CD4-positive, alpha-beta T cell treated with Interleukin-6 at 100 ng/mL for 8 hours (primary cell): Measurements from ENCODE around the gene NINJ2.
A peak's percentile ranks its signal among the peaks of the same experiment; 100 is the strongest.
"Not testable (repeated sequence)": the region's sequence is repeated elsewhere in the genome, so short reads cannot be mapped to it uniquely, and the experiment has no call there.

Experiments
- DNase-seq: peaks from one replicate; pipeline ENCODE4 v3.0.0-alpha.2; 2020; ENCODE audit warnings: mixed read lengths, low spot score

Gene NINJ2

GRCh38 chr12:663293-663871 is at the start of gene NINJ2:
Gene NINJ2, minus strand, starts transcription at chr12:663445. Its CDS starts 85 bp downstream, at chr12:663360.
- DNase-seq = no peak

- DNase-seq = no peak
These were observed 49.1 kb upstream of the NINJ2 start for GRCh38 chr12:712172-712863.

GRCh38 chr12:709455-710020 is 46.3 kb upstream of the NINJ2 start:
- DNase-seq = no peak

GRCh38 chr12:708084-708483 is 44.8 kb upstream of the NINJ2 start:
- not testable (repeated sequence) for DNase-seq

- no peak for DNase-seq
These were observed 41.4 kb upstream of the NINJ2 start for GRCh38 chr12:704516-705242.

GRCh38 chr12:701896-702539 is 38.8 kb upstream of the NINJ2 start:
- no peak for DNase-seq

- DNase-seq = no peak
These were observed 36.8 kb upstream of the NINJ2 start for GRCh38 chr12:700016-700415.

GRCh38 chr12:698222-698621 is 35.0 kb upstream of the NINJ2 start:
- DNase-seq = not testable (repeated sequence)

- peak; percentile 26 for DNase-seq
These were observed 34.2 kb upstream of the NINJ2 start for GRCh38 chr12:697481-697880.

- DNase-seq = no peak
These were observed 31.7 kb upstream of the NINJ2 start for GRCh38 chr12:694734-695503.

- DNase-seq = no peak
These were observed 30.8 kb upstream of the NINJ2 start for GRCh38 chr12:693934-694533.

GRCh38 chr12:692274-692673 is 29.0 kb upstream of the NINJ2 start:
- DNase-seq = no peak

- DNase-seq = no peak
These were observed 27.2 kb upstream of the NINJ2 start for GRCh38 chr12:690466-690865.

GRCh38 chr12:685388-685787 is 22.1 kb upstream of the NINJ2 start:
- DNase-seq = peak; percentile 90

- DNase-seq = no peak
These were observed 21.2 kb upstream of the NINJ2 start for GRCh38 chr12:684416-684815.

- DNase-seq = no peak
These were observed 18.5 kb upstream of the NINJ2 start for GRCh38 chr12:681568-682256.

GRCh38 chr12:678747-679712 is 15.8 kb upstream of the NINJ2 start:
- no peak for DNase-seq

- DNase-seq = no peak
These were observed 12.3 kb upstream of the NINJ2 start for GRCh38 chr12:675562-675961.

- DNase-seq = peak; percentile 75
These were observed 11.1 kb upstream of the NINJ2 start for GRCh38 chr12:674272-674781.
